SK-MEL-5 (cell line): ENCODE measurements around the gene KEL. TPM values are rescaled to one million over a fixed set of nuclear protein-coding genes. Genes with fewer than 3 reads are reported as not detected.

ENCODE experiments used
- DNase-seq: peaks from one replicate; pipeline ENCODE4 v3.0.0-alpha.2; 2016; ENCODE audit warnings: low read depth, low spot score
- in situ Hi-C: cut with HindIII; loops from 2 replicates; pipeline ENCODE4 v1.10.0; 2016; ENCODE audit warnings: low sequenced_read_pairs, high pct_unique_total_duplicates, low pct_unique_long_range_greater_than_20kb
- total RNA-seq: library from RNA; depleted of rRNA; stranded (reverse); fragments of >200 nt; shearing (Covaris generic); gene quantifications from 2 replicates; pipeline ENCODE4 v1.2.3, GENCODE V29; 2014

KEL gene
- total RNA-seq, 1 experiment from 2014 or later = not detected

DNA sequence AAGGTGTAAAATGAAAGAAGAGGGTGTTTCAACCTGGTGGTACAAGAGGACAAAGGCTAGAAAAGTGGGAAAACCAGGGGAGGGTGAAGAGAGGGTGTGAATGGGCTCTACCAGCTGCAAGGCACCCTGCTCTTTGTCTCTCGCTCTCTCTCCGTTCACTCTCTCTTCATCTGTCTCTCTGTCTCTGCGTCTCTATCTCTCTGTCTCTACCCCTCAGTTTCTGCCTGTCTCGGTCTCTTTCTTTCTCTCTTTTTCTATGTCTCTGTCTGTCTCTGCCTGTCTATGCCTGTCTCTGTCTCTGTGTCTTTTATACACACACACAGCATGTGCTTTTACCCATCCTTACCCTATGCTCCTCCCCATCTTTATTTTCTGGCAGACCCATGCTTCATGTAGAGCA lies 23.6 kb downstream of the KEL start:
- no peak for DNase-seq
- in situ Hi-C loops = no loop called here

DNA sequence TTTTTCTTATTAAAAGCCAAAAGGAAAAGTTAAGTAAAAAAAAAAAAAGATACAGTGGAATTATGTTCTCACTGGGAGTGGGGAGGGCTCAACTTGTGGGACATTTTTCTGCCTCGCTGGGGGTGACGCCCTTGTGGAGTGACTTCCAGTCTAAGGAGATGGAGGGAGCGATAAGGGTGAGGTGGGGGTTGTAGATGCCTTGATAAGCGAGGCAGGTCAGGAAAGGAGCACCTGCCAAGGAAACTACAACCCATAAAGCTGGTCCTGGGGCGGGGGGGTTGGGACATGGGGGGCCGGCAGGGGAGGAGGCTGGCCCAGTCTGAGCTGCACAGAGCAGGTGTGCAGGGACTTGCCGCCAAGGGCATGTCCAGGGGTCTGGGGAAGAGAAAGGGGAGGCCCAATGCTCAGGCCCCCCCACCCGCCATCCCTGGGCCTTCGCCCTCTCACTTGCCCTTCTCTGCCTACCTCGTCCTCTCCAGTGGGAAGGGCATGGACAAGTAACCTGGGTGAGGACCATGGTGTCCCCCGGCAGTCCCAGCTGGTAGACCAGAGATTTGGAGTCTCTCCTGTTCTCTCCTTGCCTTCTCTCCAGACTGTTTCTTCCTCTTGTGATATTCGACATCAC lies 26.1 kb downstream of the KEL start:
- DNase-seq = no peak
- in situ Hi-C loops = no loop called here

DNA sequence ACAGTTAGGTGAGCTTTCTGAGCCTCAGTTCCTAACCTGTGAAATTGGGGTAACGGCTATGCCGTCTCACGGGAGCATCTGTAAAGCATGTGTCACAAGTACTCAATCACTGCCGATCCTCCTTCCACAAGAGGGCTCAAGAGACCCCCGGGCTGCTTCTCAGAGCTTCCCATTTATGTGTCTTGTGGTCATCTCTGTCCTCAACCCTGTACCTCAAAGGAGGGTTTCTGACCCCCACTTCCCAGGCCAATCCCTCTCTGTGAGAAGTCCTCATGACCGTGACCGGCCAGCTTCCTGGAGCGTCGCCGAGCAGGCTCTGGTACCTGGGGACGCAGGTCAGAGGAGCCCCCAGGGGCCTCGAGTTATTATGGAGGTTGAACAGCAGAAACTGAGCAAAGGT lies 28.1 kb downstream of the KEL start:
- in situ Hi-C loops = no loop called here
- DNase-seq = no peak

GRCh38 chr7:142933624-142934023 lies 28.5 kb downstream of the KEL start, which contains the start of gene TRPV5:
Gene TRPV5 (minus strand): TSS chr7:142933746. CDS start chr7:142933459, 287 bp downstream.
- in situ Hi-C loops = no loop called here
- no peak for DNase-seq

DNA sequence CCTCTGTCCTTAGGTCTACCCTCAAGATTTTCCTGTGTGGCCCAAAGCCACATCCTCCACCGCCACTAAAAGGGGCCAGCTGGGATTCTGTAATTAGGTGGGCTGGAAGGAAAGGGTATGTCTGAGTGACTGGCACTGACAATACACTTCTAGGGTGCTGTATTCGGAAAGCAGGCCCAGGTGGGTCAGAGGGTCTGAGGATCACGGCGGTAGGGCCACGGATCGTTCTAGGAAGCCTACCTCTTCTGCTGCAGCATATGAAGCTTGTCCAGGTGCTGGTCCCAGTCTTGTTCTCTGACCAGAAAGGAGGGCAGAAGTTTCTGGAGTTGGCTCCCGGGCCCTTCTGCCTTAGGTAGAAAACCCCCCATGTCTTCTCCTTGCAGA lies 29.1 kb downstream of the KEL start:
- in situ Hi-C loops = no loop called here

DNA sequence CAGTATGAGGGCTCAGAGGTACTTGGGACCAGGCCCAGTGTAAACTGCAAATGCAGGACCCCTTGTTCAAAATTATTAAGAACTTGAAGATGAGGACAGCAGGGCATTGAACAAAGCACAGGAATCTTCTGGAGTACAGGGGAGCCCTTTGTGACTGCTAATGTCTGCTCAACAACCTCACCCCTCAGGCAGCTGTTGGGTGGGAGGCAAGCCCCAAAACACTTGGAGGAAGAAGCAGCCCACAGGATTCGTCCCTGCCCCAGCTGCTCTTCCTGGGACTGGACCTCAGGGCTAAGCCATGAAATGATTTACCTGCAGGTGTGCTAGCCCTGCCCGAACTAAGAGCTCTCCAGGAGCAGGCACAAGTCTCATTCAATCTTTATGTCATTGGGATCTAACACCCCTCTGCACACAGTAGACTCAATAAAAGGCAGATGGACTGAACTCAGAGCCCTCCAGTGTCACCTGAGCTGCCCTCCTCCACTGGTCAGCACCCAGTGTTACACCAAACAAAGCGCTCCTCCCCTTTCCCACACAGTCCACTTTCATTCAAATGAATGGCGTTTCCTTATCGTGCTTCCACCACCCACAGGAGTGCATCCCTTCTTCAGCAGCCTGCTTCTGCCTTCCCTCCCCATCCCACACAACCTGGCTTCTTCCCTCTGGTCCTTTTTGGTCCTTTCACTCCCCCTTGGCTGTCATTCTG lies 29.6 kb downstream of the KEL start:
- in situ Hi-C loops = no loop called here
- DNase-seq = no peak

More for the DNA sequence above, 29.1 kb downstream of the KEL start:
- no peak for DNase-seq

DNA sequence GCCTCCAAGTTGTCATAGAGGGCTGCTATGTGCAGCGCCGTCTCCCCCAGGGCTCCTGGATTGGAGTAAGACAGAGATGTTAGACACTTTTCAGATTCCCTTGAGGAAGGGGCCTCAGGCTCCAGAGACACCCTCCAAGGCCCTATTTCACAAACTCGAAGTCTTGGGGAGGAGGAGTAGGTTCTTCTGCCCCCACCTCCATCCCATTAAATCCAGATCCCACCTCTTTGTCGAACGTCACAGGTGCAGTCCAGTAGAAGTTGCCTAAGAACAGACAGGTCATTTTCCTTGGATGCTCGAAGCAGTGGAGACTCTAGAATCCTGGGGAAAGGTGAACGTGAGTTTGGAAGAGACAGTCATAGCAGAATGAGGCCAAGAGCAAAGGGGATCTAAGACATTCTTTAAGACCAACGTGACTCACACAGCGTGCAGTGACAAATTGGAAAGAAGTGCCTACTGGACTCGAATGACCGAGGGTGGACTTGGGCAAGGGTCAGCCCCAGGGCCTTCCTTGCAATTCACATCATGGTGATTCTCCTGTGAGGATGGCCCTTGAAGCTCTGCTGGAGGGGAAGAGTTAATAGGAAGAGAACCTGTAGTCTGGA lies 31.9 kb downstream of the KEL start:
- in situ Hi-C loops = no loop called here
- DNase-seq = no peak

DNA sequence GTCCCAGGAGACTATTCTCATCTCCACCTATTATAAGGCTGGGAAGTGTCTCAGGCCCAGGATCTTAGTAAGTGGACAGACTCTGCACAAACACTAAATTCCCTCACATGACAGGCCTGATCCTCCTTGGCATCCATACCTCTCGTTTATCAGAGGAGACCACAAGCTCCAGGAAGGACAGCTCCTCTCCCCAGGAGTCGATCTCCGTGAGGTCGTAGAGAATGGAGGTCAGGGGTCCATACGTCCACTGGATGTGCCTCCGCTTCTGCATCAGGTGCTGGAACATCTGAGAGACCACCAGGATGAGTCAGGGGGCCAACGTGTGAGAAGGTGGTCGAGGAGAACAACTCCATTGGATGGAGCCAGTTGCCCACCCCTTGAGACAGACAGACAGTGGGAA lies 34.2 kb downstream of the KEL start:
- in situ Hi-C loops = no loop called here
- DNase-seq = no peak

GRCh38 chr7:142927085-142927745 lies 34.9 kb downstream of the KEL start:
- DNase-seq = no peak
- in situ Hi-C loops = no loop called here

GRCh38 chr7:142925413-142925812 lies 36.8 kb downstream of the KEL start:
- peak; percentile 17 for DNase-seq
- in situ Hi-C loops = no loop called here

GRCh38 chr7:142923391-142923790 lies 38.8 kb downstream of the KEL start:
- in situ Hi-C loops = no loop called here
- no peak for DNase-seq

- in situ Hi-C loops = no loop called here
- DNase-seq = no peak
Observed at GRCh38 chr7:142919656-142920055, 42.5 kb downstream of the KEL start.

DNA sequence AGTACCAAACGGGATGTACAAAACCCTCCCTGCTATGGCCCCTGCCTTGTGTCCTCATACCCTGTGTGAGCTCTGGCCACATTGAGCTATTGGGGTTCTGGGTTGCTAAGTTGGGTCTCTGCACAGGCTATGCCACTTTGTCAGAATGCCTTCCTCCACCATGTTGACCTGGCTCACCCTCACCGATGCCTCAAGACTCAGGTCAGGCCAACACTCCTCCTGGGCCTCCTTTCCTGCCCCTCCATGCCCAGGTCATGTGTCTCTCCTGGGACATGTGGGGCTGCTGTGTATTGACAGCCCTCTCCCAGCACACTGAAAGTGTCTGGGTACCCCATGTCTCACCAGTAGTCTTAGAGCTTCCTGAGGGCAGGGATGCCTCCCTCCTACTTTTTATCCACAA lies 43.3 kb downstream of the KEL start:
- in situ Hi-C loops = no loop called here
- no peak for DNase-seq

GRCh38 chr7:142917447-142917846 lies 44.7 kb downstream of the KEL start:
- DNase-seq = no peak
- in situ Hi-C loops = no loop called here

GRCh38 chr7:142916508-142916907 lies 45.7 kb downstream of the KEL start:
- no peak for DNase-seq
- in situ Hi-C loops = no loop called here

DNA sequence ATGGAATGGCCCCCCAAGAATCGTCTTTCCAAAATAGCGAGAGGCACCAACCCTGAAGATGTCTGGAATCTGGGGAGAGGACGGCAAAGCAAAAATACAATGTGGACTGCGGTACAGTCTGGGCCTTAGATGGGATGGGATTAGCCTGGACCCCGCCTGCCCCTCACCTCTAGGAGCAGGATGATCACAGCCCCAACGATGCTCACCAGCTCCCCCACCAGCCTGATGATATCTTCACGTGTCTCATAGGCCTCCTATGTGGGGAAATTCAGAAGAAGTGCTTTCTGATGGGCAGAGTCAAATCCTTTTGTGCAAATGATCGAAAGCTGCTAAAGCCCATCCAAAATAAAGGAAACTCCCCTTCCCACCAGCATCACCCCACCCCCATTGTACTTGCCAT lies 46.8 kb downstream of the KEL start:
- in situ Hi-C loops = no loop called here
- DNase-seq = no peak

GRCh38 chr7:142914121-142914520 lies 48.0 kb downstream of the KEL start:
- in situ Hi-C loops = no loop called here
- no peak for DNase-seq

DNA sequence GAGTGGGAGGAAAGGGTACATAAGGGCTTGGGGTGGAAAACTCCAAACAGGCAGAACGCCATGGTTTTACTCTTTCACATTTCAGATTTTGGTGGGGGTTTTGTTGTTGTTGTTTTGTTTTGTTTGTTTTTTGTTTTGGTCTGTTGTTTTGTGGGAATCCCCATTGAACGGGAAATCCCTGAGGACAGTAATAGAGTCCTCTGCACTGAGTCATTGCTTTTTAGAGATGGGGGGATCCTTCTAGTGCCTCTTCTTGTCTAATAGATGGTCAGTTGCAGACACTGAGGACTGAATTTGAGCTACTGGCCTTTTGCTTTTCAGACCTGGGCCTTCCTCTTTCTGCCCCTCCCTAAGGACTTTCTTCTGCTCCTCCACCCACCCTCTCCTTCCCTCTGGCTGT lies 48.6 kb downstream of the KEL start:
- no peak for DNase-seq
- in situ Hi-C loops = no loop called here

DNA sequence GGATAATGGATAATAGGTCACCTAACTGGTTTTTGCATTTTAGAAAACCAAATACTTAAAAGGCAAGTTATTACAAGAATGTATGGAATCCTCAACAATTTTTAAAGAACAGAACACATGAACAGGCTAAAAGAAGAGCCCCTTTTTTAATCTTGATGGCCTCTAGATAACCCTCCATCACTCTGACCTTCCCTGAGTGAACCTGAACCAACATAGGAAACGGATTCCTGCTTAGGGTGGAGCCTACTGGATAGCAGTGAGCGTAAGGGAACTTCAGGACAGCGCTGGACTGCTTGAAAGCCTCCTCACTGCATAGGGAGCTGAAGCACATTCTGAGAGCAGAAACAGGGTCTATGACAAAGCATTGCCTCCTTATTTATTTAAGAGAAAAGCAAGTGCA lies 49.1 kb downstream of the KEL start:
- no peak for DNase-seq
- in situ Hi-C loops = no loop called here
